OCI-LY7 (cell line): ENCODE measurements around the gene SLC29A1. TPM values are rescaled to one million over a fixed set of nuclear protein-coding genes. Genes with fewer than 3 reads are reported as not detected.
"Not testable (repeated sequence)": the region's sequence is repeated elsewhere in the genome, so short reads cannot be mapped to it uniquely, and the experiment has no call there.

Source experiments
- BruUV-seq: library from RNA; stranded (reverse); fragments of 400-500 nt; replicated peaks from 2 replicates; lab custom pipeline; 2021; lab: Mats Ljungman, UMichigan
- CTCF ChIA-PET: fragments of 300-600 bp; sonication (Branson Sonifier 250); formaldehyde crosslinking; loops from one replicate; lab custom pipeline; 2022; ENCODE audit warnings: antibody characterized with exemption; ENCODE audit not compliant: unreplicated experiment; lab: Charles Lee
- POLR2A ChIA-PET: fragments of 300-600 bp; sonication (Branson Sonifier 250); formaldehyde crosslinking; loops from one replicate; lab custom pipeline; 2022; ENCODE audit warnings: antibody characterized with exemption; lab: Charles Lee
- DNase-seq: peaks from one replicate; pipeline ENCODE4 v3.0.0-alpha.2; 2015; ENCODE audit warnings: low spot score
- H2AFZ ChIP-seq: fragments of 200-600 bp; sonication (generic), shearing (Covaris generic); 2 replicates; pipeline ENCODE4 v1.6.1; 2014; ENCODE audit warnings: mild to moderate bottlenecking, antibody characterized with exemption, low read length, moderate library complexity
- H3K27ac ChIP-seq: fragments of 200-600 bp; sonication (generic); 2 replicates; pipeline ENCODE4 v1.5.1; 2014; ENCODE audit warnings: mixed run types, low read depth, mild to moderate bottlenecking, moderate library complexity, low read length, inconsistent platforms; ENCODE audit not compliant: poor library complexity, severe bottlenecking
- H3K36me3 ChIP-seq: fragments of 200-600 bp; sonication (generic); 2 replicates; pipeline ENCODE4 v1.6.1; 2014; ENCODE audit warnings: mild to moderate bottlenecking, antibody characterized with exemption, low read length, moderate library complexity, mixed read lengths; ENCODE audit not compliant: insufficient read depth
- H3K4me1 ChIP-seq: fragments of 200-600 bp; sonication (generic); 2 replicates; pipeline ENCODE4 v1.5.1; 2014; ENCODE audit warnings: mild to moderate bottlenecking, low read length; ENCODE audit not compliant: insufficient read depth, poor library complexity, severe bottlenecking
- H3K4me2 ChIP-seq: fragments of 200-600 bp; sonication (generic); 2 replicates; pipeline ENCODE4 v1.6.1; 2014; ENCODE audit warnings: mild to moderate bottlenecking, low read length
- H3K4me3 ChIP-seq: fragments of 200-600 bp; sonication (generic); 2 replicates; pipeline ENCODE4 v1.5.1; 2014; ENCODE audit warnings: mild to moderate bottlenecking, low read depth, low read length; ENCODE audit not compliant: poor library complexity, severe bottlenecking
- H3K79me2 ChIP-seq: fragments of 200-600 bp; sonication (generic); 2 replicates; pipeline ENCODE4 v1.6.1; 2016; ENCODE audit warnings: low read depth, mild to moderate bottlenecking, low read length, moderate library complexity, mixed read lengths; ENCODE audit not compliant: insufficient read depth
- H3K9me2 ChIP-seq: fragments of 200-600 bp; sonication (generic); 2 replicates; pipeline ENCODE4 v1.6.1; 2016; ENCODE audit warnings: mild to moderate bottlenecking, low read length, mixed read lengths; ENCODE audit not compliant: insufficient read depth
- H3K9me3 ChIP-seq: fragments of 200-600 bp; sonication (generic); 2 replicates; pipeline ENCODE4 v1.6.1; 2014; ENCODE audit warnings: mild to moderate bottlenecking, mixed run types, low read length, mixed read lengths
- H4K20me1 ChIP-seq: fragments of 200-600 bp; sonication (generic); 2 replicates; pipeline ENCODE4 v1.6.1; 2014; ENCODE audit warnings: mild to moderate bottlenecking, antibody characterized with exemption, low read length, moderate library complexity, mixed read lengths; ENCODE audit not compliant: insufficient read depth
- EZH2phosphoT487 ChIP-seq: fragments of 200-600 bp; sonication (generic); IDR thresholded peaks from 2 replicates; pipeline ENCODE4 v1.6.1; 2018; ENCODE audit warnings: low read depth, borderline replicate concordance, mild to moderate bottlenecking, mixed run types, antibody characterized with exemption, low read length, moderate library complexity, mixed read lengths
- intact Hi-C: fragments of 100-400 bp; cut with micrococcal nuclease; formaldehyde crosslinking; loops from one replicate; pipeline ENCODE4 v1.10.0; 2022; ENCODE audit not compliant: unreplicated experiment
- total RNA-seq, 2 experiments: library from RNA; depleted of rRNA in 1 of 2; stranded (reverse); fragments of >200 nt in 1 of 2; shearing (Covaris generic) in 1 of 2; gene quantifications; 2 replicates each; pipeline ENCODE4 v1.2.3, GENCODE V29; 2014 to 2022
- TF ChIP-seq, protein P1 (sequence below): fragments of 200-600 bp; sonication (generic); conservative IDR thresholded peaks from 2 replicates; pipeline ENCODE4 v1.5.1; 2014; ENCODE audit warnings: mild to moderate bottlenecking, antibody characterized with exemption, low read length, moderate library complexity, mixed read lengths

SLC29A1 gene
- total RNA-seq, 2 experiments from 2014 or later, result 52.6 to 64.6 TPM

DNA sequence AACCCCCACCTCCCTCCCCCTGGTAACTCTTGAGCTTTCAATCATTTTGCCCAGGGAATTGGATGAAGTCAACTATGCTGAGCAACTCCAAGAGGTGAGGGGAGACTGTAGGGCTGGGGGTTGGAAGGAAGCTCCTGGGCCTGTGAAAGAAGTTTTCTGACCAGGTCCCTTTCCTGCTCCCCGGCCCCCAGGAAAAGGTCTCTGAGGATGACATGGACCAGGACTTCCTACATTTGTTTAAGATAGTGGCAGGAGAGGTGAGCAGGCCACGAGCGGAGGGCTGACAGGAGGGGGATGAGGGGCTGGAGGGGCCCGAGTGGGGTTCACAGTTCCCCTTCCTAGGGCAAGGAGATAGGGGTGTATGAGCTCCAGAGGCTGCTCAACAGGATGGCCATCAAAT, 43.0 kb upstream of the SLC29A1 start:
- TF ChIP-seq, protein P1, sequence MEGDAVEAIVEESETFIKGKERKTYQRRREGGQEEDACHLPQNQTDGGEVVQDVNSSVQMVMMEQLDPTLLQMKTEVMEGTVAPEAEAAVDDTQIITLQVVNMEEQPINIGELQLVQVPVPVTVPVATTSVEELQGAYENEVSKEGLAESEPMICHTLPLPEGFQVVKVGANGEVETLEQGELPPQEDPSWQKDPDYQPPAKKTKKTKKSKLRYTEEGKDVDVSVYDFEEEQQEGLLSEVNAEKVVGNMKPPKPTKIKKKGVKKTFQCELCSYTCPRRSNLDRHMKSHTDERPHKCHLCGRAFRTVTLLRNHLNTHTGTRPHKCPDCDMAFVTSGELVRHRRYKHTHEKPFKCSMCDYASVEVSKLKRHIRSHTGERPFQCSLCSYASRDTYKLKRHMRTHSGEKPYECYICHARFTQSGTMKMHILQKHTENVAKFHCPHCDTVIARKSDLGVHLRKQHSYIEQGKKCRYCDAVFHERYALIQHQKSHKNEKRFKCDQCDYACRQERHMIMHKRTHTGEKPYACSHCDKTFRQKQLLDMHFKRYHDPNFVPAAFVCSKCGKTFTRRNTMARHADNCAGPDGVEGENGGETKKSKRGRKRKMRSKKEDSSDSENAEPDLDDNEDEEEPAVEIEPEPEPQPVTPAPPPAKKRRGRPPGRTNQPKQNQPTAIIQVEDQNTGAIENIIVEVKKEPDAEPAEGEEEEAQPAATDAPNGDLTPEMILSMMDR, result no peak
- no peak for TF ChIP-seq EZH2phosphoT487
- Histone ChIP-seq H3K9me3 (no peaks in the 10 kb centered on the region), H3K36me3 (no peaks in the 10 kb centered on the region), H3K4me1 (peaks cover 1% of the 10 kb centered on the region), H3K4me2 (no peak overlapping the region), H4K20me1 (no peaks in the 10 kb centered on the region), H3K4me3 (no peak overlapping the region), H3K27ac (no peak overlapping the region), H2AFZ (no peak overlapping the region), H3K9me2 (no peaks in the 10 kb centered on the region), H3K79me2 (no peaks in the 10 kb centered on the region)
- intact Hi-C loops, result no loop called here
- BruUV-seq, result no TSS peak
- DNase-seq, result no peak
- ChIA-PET POLR2A (interaction anchor here (0.6 kb wide), 1 partner anchor 111 kb away, joined by 3 read pairs; no protein-coding TSS in a partner anchor), CTCF (interaction anchor here (0.6 kb wide), 2 partner anchors 65 to 497 kb away, joined by 3 to 11 read pairs; no protein-coding TSS in a partner anchor)

DNA sequence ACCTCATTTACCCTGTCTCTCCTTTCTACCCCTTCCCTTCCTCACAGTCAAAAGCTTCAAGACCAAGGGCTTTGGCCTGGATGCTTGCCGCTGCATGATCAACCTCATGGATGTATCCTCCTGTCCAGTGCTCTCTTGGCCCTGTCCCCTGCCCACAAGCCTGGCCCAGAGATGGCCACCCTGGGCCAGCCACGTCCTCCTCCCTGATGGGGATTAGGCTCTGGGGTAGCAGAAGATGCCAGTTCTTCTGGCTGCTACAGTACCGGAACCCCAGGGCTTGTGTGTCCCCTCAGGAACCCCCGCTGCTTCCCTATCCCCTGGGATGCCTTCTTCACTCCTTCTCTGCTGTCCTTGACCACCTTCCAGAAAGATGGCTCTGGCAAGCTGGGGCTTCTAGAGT, 42.5 kb upstream of the SLC29A1 start:
- CTCF ChIA-PET, result interaction anchor here (0.6 kb wide), 3 partner anchors 65 to 498 kb away, joined by 3 to 11 read pairs (median 4); no protein-coding TSS in a partner anchor
- Histone ChIP-seq H3K9me3 (no peaks in the 10 kb centered on the region), H3K4me2 (no peak overlapping the region), H3K79me2 (no peaks in the 10 kb centered on the region), H2AFZ (no peak overlapping the region), H4K20me1 (no peaks in the 10 kb centered on the region), H3K36me3 (no peaks in the 10 kb centered on the region), H3K4me3 (no peak overlapping the region), H3K9me2 (no peaks in the 10 kb centered on the region), H3K4me1 (peaks cover 6% of the 10 kb centered on the region), H3K27ac (no peak overlapping the region)
- no TSS peak for BruUV-seq
- POLR2A ChIA-PET, result interaction anchor here (0.6 kb wide), 1 partner anchor 110 kb away, joined by 3 read pairs; no protein-coding TSS in a partner anchor
- no peak for TF ChIP-seq EZH2phosphoT487
- TF ChIP-seq, protein P1, result no peak
- intact Hi-C loops, result no loop called here
- DNase-seq, result no peak

DNA sequence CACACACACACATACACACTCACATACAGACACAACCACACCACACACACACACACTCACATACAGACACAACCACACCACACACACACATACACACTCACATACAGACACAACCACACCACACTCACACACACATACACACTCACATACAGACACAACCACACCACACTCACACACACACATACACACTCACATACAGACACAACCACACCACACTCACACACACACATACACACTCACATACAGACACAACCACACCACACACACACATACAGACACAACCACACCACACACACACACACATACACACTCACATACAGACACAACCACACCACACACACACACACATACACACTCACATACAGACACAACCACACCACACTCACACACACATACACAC, 41.6 kb upstream of the SLC29A1 start:
- H4K20me1 ChIP-seq, intact Hi-C loops, H3K36me3 ChIP-seq, H2AFZ ChIP-seq, BruUV-seq, H3K9me2 ChIP-seq, CTCF ChIA-PET, H3K4me3 ChIP-seq, POLR2A ChIA-PET, H3K9me3 ChIP-seq, H3K27ac ChIP-seq, H3K4me2 ChIP-seq, DNase-seq, H3K79me2 ChIP-seq: not testable (repeated sequence)
- peaks cover 15% of the 10 kb centered on the region for H3K4me1 ChIP-seq
